ENCODE data around the gene MED26. TPM values are rescaled to one million over a fixed set of nuclear protein-coding genes. Genes with fewer than 3 reads are reported as not detected.

Gene MED26
- total RNA-seq, 2 experiments from 2014 or later: 12.0 to 14.5 TPM

- Mint-ChIP-seq H3K4me1 (ENCODE audit: low read depth) (peaks cover 85% of the 10 kb centered on the region), H3K4me3 (peak overlapping the region; percentile 83), H3K27ac (peak overlapping the region; percentile 96), H3K27me3 (no peaks in the 10 kb centered on the region), H3K9me3 (no peaks in the 10 kb centered on the region), H3K36me3 (no peaks in the 10 kb centered on the region)
- ChIA-PET POLR2A (interaction anchor here (0.8 to 4.9 kb wide), 11 partner anchors 11 to 751 kb away, joined by 3 to 47 read pairs (median 4); partner anchors contain the start of genes C19orf44, CALR3, CHERP and MED26), CTCF (interaction anchor here (0.7 to 1.4 kb wide), 6 partner anchors 14 to 45 kb away, joined by 3 to 6 read pairs (median 3); partner anchors contain the start of genes MED26 and SLC35E1)
- intact Hi-C loops (cut with micrococcal nuclease): loop anchor here (5.0 to 10.0 kb wide), 2 partner anchors 90 to 752 kb away; partner anchors contain the start of genes C19orf44 and CALR3
- peak; percentile 79 for DNase-seq
Observed at GRCh38 chr19:16586991-16587832, 40.8 kb downstream of the MED26 start.

- Mint-ChIP-seq H3K9me3 (no peaks in the 10 kb centered on the region), H3K4me3 (peak overlapping the region; percentile 83), H3K27me3 (no peaks in the 10 kb centered on the region), H3K27ac (peak overlapping the region; percentile 96), H3K36me3 (no peaks in the 10 kb centered on the region), H3K4me1 (ENCODE audit: low read depth) (peaks cover 87% of the 10 kb centered on the region)
- ChIA-PET POLR2A (interaction anchor here (0.8 to 4.9 kb wide), 8 partner anchors 11 to 85 kb away, joined by 3 to 47 read pairs (median 5); partner anchors contain the start of genes CHERP, MED26, SLC35E1 and SMIM7), CTCF (interaction anchor here (1.4 kb wide), 1 partner anchor 21 kb away, joined by 3 read pairs; no protein-coding TSS in a partner anchor)
- no peak for DNase-seq
- intact Hi-C loops (cut with micrococcal nuclease): loop anchor here (5.0 to 10.0 kb wide), 2 partner anchors 89 to 752 kb away; partner anchors contain the start of genes C19orf44 and CALR3
Observed at GRCh38 chr19:16586477-16586871, 41.5 kb downstream of the MED26 start.

- DNase-seq: peak; percentile 73
- intact Hi-C loops (cut with micrococcal nuclease): loop anchor here (5.0 to 10.0 kb wide), 2 partner anchors 89 to 751 kb away; partner anchors contain the start of genes C19orf44 and CALR3
- no peaks in the 10 kb centered on the region for H3K36me3 Mint-ChIP-seq
- H3K9me3 Mint-ChIP-seq: no peaks in the 10 kb centered on the region
- ChIA-PET POLR2A (interaction anchor here (0.8 to 4.9 kb wide), 5 partner anchors 13 to 85 kb away, joined by 3 to 47 read pairs (median 6); partner anchors contain the start of genes MED26 and SLC35E1), CTCF (interaction anchor here (1.4 to 2.5 kb wide), 2 partner anchors 13 to 22 kb away, joined by 3 to 9 read pairs; no protein-coding TSS in a partner anchor)
- H3K27me3 Mint-ChIP-seq: no peaks in the 10 kb centered on the region
- peak overlapping the region; percentile 83 for H3K4me3 Mint-ChIP-seq
- H3K4me1 Mint-ChIP-seq (ENCODE audit: low read depth): peaks cover 92% of the 10 kb centered on the region
- H3K27ac Mint-ChIP-seq: peak overlapping the region; percentile 96
Observed at GRCh38 chr19:16585808-16586476, 42.1 kb downstream of the MED26 start.

GRCh38 chr19:16585094-16585801 is 42.8 kb downstream of the MED26 start:
- DNase-seq: peak; percentile 38
- intact Hi-C loops (cut with micrococcal nuclease): loop anchor here (5.0 to 10.0 kb wide), 2 partner anchors 88 to 750 kb away; partner anchors contain the start of genes C19orf44 and CALR3
- ChIA-PET POLR2A (interaction anchor here (0.7 to 4.9 kb wide), 11 partner anchors 9 to 120 kb away, joined by 3 to 47 read pairs (median 4); partner anchors contain the start of genes C19orf44, CALR3, CHERP and MED26), CTCF (interaction anchor here (1.0 to 2.5 kb wide), 2 partner anchors 12 to 42 kb away, joined by 3 to 9 read pairs; no protein-coding TSS in a partner anchor)
- Mint-ChIP-seq H3K36me3 (no peaks in the 10 kb centered on the region), H3K4me3 (peak overlapping the region; percentile 83), H3K4me1 (ENCODE audit: low read depth) (peaks cover 94% of the 10 kb centered on the region), H3K9me3 (no peaks in the 10 kb centered on the region), H3K27me3 (no peaks in the 10 kb centered on the region), H3K27ac (peak overlapping the region; percentile 96)

DNA sequence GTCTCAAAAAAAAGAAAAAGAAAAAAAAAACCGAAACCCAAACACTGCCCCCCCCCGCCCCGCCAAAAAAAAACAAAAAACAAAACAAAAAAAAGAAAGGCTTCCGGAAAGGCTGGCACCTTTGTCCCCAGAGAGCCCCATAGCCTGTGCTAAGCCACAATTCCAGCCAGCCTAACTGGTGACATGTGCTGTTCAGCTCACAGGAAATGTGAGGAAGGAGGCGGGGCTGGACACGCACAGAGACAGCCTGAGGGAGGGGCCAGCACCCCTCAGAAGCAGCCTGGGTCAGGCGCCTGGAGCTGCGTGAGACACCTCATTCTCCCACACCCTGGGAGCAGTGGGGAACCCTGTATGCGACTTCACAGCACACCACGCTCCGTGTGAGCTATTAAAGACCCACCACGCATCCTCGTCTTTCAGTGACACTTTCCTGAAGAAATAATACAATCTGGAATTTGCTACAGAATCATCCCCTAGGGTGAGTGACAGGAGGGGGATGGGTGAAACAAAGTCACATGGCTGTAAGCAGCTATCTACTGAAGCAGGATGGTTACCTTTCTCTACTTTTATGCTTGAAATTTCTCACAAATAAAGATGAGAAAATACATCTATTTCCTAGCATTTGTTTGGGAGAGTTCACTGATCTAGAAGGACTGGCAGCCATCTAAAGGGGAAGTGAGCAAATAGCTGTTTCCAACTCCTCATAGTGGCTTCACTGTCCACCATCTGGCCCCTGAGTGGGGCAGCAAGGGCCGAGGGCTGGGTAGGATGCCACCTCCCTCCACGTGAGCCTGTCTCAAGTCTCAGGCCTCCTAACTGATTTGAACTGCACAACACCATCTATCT is 43.5 kb downstream of the MED26 start:
- ChIA-PET CTCF (interaction anchor here (1.0 to 2.5 kb wide), 2 partner anchors 11 to 41 kb away, joined by 3 to 9 read pairs; no protein-coding TSS in a partner anchor), POLR2A (interaction anchor here (0.7 to 4.9 kb wide), 12 partner anchors 9 to 120 kb away, joined by 3 to 47 read pairs (median 4); partner anchors contain the start of genes C19orf44, CALR3, CHERP and MED26)
- Mint-ChIP-seq H3K9me3 (no peaks in the 10 kb centered on the region), H3K4me3 (peak overlapping the region; percentile 83), H3K27ac (peak overlapping the region; percentile 96), H3K27me3 (no peaks in the 10 kb centered on the region), H3K4me1 (ENCODE audit: low read depth) (peaks cover 92% of the 10 kb centered on the region), H3K36me3 (peaks cover 4% of the 10 kb centered on the region)
- peak; percentile 95 for DNase-seq
- intact Hi-C loops (cut with micrococcal nuclease): loop anchor here (1.0 to 10.0 kb wide), 7 partner anchors 10 to 750 kb away; partner anchors contain the start of genes C19orf44, CALR3, CHERP and MED26

DNA sequence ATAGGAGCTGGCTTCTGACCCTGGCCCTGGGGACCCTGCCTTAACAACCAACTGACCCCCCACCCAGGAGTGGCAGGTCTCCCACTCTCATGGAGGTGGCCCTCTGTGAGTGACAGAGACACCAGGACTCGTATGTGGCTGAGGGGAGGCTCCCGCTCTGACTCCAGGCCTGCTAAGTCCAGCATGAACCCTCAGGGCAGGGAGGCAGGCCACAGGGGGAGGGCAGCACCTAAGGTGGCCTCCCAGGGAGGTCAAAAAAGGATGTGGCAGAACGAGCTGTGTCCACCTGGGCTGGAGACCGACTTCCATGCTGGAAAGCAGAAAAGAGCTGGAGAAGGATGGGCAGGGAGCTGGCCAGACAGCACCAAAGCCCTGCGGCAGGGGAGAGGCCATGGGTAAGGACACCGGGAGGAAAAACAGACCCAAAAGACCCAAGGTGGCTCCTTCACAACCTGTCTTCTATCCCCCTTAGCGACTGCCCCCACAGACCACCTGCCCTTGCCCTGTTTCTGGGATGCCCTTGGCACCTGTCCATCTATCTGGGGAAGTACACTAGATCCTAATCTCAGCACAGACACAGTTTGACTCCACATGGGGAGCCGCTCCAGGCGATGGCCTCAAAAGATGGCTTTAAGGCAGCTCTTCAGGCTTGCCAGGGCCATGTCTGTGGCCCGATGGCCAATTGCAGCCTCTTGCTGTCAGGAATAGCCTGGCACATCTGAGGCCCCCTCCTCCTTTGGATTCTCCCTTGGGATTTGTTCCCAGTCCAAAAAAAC is 45.3 kb downstream of the MED26 start:
- Mint-ChIP-seq H3K36me3 (peaks cover 11% of the 10 kb centered on the region), H3K4me1 (ENCODE audit: low read depth) (peaks cover 78% of the 10 kb centered on the region), H3K9me3 (no peaks in the 10 kb centered on the region), H3K27ac (peak overlapping the region; percentile 96), H3K27me3 (no peaks in the 10 kb centered on the region), H3K4me3 (no peak overlapping the region)
- ChIA-PET POLR2A (interaction anchor here (1.5 kb wide), 1 partner anchor 10 kb away, joined by 6 read pairs; no protein-coding TSS in a partner anchor), CTCF (no interaction called here)
- DNase-seq: no peak
- intact Hi-C loops (cut with micrococcal nuclease): loop anchor here (10.0 kb wide), 1 partner anchor 748 kb away; no protein-coding TSS in a partner anchor

- H3K27me3 Mint-ChIP-seq: no peaks in the 10 kb centered on the region
- no peak overlapping the region for H3K4me3 Mint-ChIP-seq
- peak overlapping the region; percentile 55 for H3K27ac Mint-ChIP-seq
- peaks cover 11% of the 10 kb centered on the region for H3K36me3 Mint-ChIP-seq
- no peak for DNase-seq
- CTCF ChIA-PET: no interaction called here
- no peaks in the 10 kb centered on the region for H3K9me3 Mint-ChIP-seq
- POLR2A ChIA-PET: interaction anchor here (1.5 kb wide), 1 partner anchor 9 kb away, joined by 6 read pairs; no protein-coding TSS in a partner anchor
- intact Hi-C loops (cut with micrococcal nuclease): loop anchor here (10.0 kb wide), 1 partner anchor 747 kb away; no protein-coding TSS in a partner anchor
- peaks cover 73% of the 10 kb centered on the region for H3K4me1 Mint-ChIP-seq (ENCODE audit: low read depth)
Observed at GRCh38 chr19:16581971-16582343, 46.0 kb downstream of the MED26 start.

- Mint-ChIP-seq H3K36me3 (peaks cover 13% of the 10 kb centered on the region), H3K4me3 (no peak overlapping the region), H3K27me3 (no peaks in the 10 kb centered on the region), H3K9me3 (no peaks in the 10 kb centered on the region), H3K27ac (peak overlapping the region; percentile 55), H3K4me1 (ENCODE audit: low read depth) (peaks cover 69% of the 10 kb centered on the region)
- ChIA-PET POLR2A (interaction anchor here (1.5 kb wide), 1 partner anchor 8 kb away, joined by 6 read pairs; no protein-coding TSS in a partner anchor), CTCF (no interaction called here)
- no peak for DNase-seq
- intact Hi-C loops (cut with micrococcal nuclease): loop anchor here (10.0 kb wide), 1 partner anchor 747 kb away; no protein-coding TSS in a partner anchor
Observed at GRCh38 chr19:16581145-16581970, 46.6 kb downstream of the MED26 start.

- ChIA-PET CTCF (no interaction called here), POLR2A (no interaction called here)
- Mint-ChIP-seq H3K36me3 (peaks cover 25% of the 10 kb centered on the region), H3K27me3 (no peaks in the 10 kb centered on the region), H3K27ac (peak overlapping the region; percentile 71), H3K4me1 (ENCODE audit: low read depth) (peaks cover 58% of the 10 kb centered on the region), H3K4me3 (no peak overlapping the region), H3K9me3 (no peaks in the 10 kb centered on the region)
- intact Hi-C loops (cut with micrococcal nuclease): no loop called here
- DNase-seq: no peak
Observed at GRCh38 chr19:16579381-16579780, 48.6 kb downstream of the MED26 start.
